H9 (cell line): ENCODE measurements around the gene DLG2. TPM values are rescaled to one million over a fixed set of nuclear protein-coding genes. Genes with fewer than 3 reads are reported as not detected.

Experiments
- DNase-seq: peaks from one replicate; pipeline ENCODE4 v3.0.0-alpha.2; 2017
- H2AFZ ChIP-seq: one replicate; pipeline ENCODE4 v1.6.1; 2013; ENCODE audit warnings: mild to moderate bottlenecking, low read length, control low read depth, moderate library complexity
- H2AK5ac ChIP-seq: 2 replicates; pipeline ENCODE4 v1.6.1; 2013; ENCODE audit warnings: low read length, control low read depth, mixed read lengths; ENCODE audit not compliant: insufficient read length
- H2BK120ac ChIP-seq: one replicate; pipeline ENCODE4 v1.6.1; 2013; ENCODE audit warnings: low read depth, mild to moderate bottlenecking, low read length, control low read depth, inconsistent platforms; ENCODE audit not compliant: poor library complexity, severe bottlenecking
- H2BK12ac ChIP-seq: 2 replicates; pipeline ENCODE4 v1.6.1; 2013; ENCODE audit warnings: low read length, control low read depth, mixed read lengths, low read depth; ENCODE audit not compliant: insufficient read length
- H2BK15ac ChIP-seq: 2 replicates; pipeline ENCODE4 v1.6.1; 2013; ENCODE audit warnings: low read depth, low read length, control low read depth
- H2BK20ac ChIP-seq: one replicate; pipeline ENCODE4 v1.6.1; 2013; ENCODE audit warnings: low read depth, mild to moderate bottlenecking, low read length, control low read depth, inconsistent platforms; ENCODE audit not compliant: poor library complexity, severe bottlenecking
- H2BK5ac ChIP-seq: 2 replicates; pipeline ENCODE4 v1.6.1; 2013; ENCODE audit warnings: low read length, control low read depth, mixed read lengths; ENCODE audit not compliant: insufficient read length
- H3K14ac ChIP-seq: 2 replicates; pipeline ENCODE4 v1.6.1; 2013; ENCODE audit warnings: low read length, control low read depth; ENCODE audit not compliant: insufficient read depth
- H3K18ac ChIP-seq: 2 replicates; pipeline ENCODE4 v1.6.1; 2013; ENCODE audit warnings: low read depth, mild to moderate bottlenecking, mixed read lengths, low read length, control low read depth; ENCODE audit not compliant: insufficient read length
- H3K23ac ChIP-seq: 2 replicates; pipeline ENCODE4 v1.6.1; 2013; ENCODE audit warnings: low read length, control low read depth, mixed read lengths, low read depth; ENCODE audit not compliant: insufficient read length
- H3K23me2 ChIP-seq: 2 replicates; pipeline ENCODE4 v1.6.1; 2013; ENCODE audit warnings: low read depth, mild to moderate bottlenecking, mixed read lengths, low read length, control low read depth; ENCODE audit not compliant: insufficient read length, poor library complexity, severe bottlenecking
- H3K27ac ChIP-seq: 2 replicates; pipeline ENCODE4 v1.5.1; 2013; ENCODE audit warnings: low read length, control low read depth, mixed read lengths, low read depth; ENCODE audit not compliant: insufficient read length
- H3K27me3 ChIP-seq: 2 replicates; pipeline ENCODE4 v1.6.1; 2013; ENCODE audit warnings: low read length, control low read depth, inconsistent platforms; ENCODE audit not compliant: insufficient read depth
- H3K4ac ChIP-seq: 2 replicates; pipeline ENCODE4 v1.6.1; 2013; ENCODE audit warnings: low read depth, mild to moderate bottlenecking, control low read depth, inconsistent platforms, low read length, moderate library complexity
- H3K4me1 ChIP-seq: 2 replicates; pipeline ENCODE4 v1.6.1; 2013; ENCODE audit warnings: low read length, control low read depth, inconsistent platforms; ENCODE audit not compliant: insufficient read depth
- H3K4me2 ChIP-seq: 2 replicates; pipeline ENCODE4 v1.6.1; 2013; ENCODE audit warnings: low read length, control low read depth, mixed read lengths; ENCODE audit not compliant: insufficient read length, insufficient read depth
- H3K56ac ChIP-seq: 2 replicates; pipeline ENCODE4 v1.6.1; 2013; ENCODE audit warnings: low read depth, mild to moderate bottlenecking, mixed read lengths, low read length, control low read depth; ENCODE audit not compliant: insufficient read length
- H3K79me1 ChIP-seq: 2 replicates; pipeline ENCODE4 v1.6.1; 2013; ENCODE audit warnings: low read depth, mild to moderate bottlenecking, moderate library complexity, low read length, control low read depth, inconsistent platforms; ENCODE audit not compliant: insufficient read depth, poor library complexity, severe bottlenecking
- H3K79me2 ChIP-seq: 2 replicates; pipeline ENCODE4 v1.6.1; 2013; ENCODE audit warnings: low read length, control low read depth, inconsistent platforms; ENCODE audit not compliant: insufficient read depth
- H3K9ac ChIP-seq: 2 replicates; pipeline ENCODE4 v1.6.1; 2013; ENCODE audit warnings: low read length, control low read depth, mixed read lengths; ENCODE audit not compliant: insufficient read length; ENCODE audit errors: extremely low read depth
- H3K9me3 ChIP-seq: one replicate; pipeline ENCODE4 v1.6.1; 2013; ENCODE audit warnings: low read depth, low read length, inconsistent platforms; ENCODE audit not compliant: control insufficient read depth
- H3T11ph ChIP-seq: one replicate; pipeline ENCODE4 v1.6.1; 2013; ENCODE audit warnings: mild to moderate bottlenecking, low read length, control low read depth, inconsistent platforms
- H4K20me1 ChIP-seq: one replicate; pipeline ENCODE4 v1.6.1; 2013; ENCODE audit not compliant: control insufficient read depth, insufficient read length, insufficient read depth
- H4K5ac ChIP-seq: 2 replicates; pipeline ENCODE4 v1.6.1; 2013; ENCODE audit warnings: low read depth, mild to moderate bottlenecking, mixed read lengths, low read length, control low read depth; ENCODE audit not compliant: insufficient read length
- H4K8ac ChIP-seq: replicated peaks from 2 replicates; pipeline ENCODE4 v1.6.1; 2013; ENCODE audit warnings: low read length, control low read depth, mixed read lengths, low read depth; ENCODE audit not compliant: insufficient read length
- H4K91ac ChIP-seq: 2 replicates; pipeline ENCODE4 v1.6.1; 2013; ENCODE audit warnings: low read depth, mild to moderate bottlenecking, moderate library complexity, mixed read lengths, low read length, control low read depth; ENCODE audit not compliant: insufficient read length
- H3K27ac Mint-ChIP-seq, 3 experiments: 2 replicates in 2 of 3; 3 replicates in 1 of 3; pipeline ENCODE4 v1.8.0; 2020 to 2021; ENCODE audit warnings: mixed read lengths in 3 of 3, mild to moderate bottlenecking in 1 of 3, moderate library complexity in 1 of 3
- H3K27me3 Mint-ChIP-seq: 2 replicates; pipeline ENCODE4 v1.8.0; 2021; ENCODE audit warnings: low read depth, mild to moderate bottlenecking, moderate library complexity, mixed read lengths
- H3K36me3 Mint-ChIP-seq, 3 experiments: 2 replicates in 2 of 3; 3 replicates in 1 of 3; pipeline ENCODE4 v1.8.0; 2020 to 2021; ENCODE audit warnings: low read depth in 3 of 3, mixed read lengths in 3 of 3; ENCODE audit not compliant: insufficient read depth in 1 of 3
- H3K4me1 Mint-ChIP-seq, 2 experiments: 2 replicates each; pipeline ENCODE4 v1.8.0; 2020; ENCODE audit warnings: mixed read lengths in 2 of 2
- H3K4me3 Mint-ChIP-seq, 2 experiments: 2 replicates in 1 of 2; 3 replicates in 1 of 2; pipeline ENCODE4 v1.8.0; 2020 to 2021; ENCODE audit warnings: mild to moderate bottlenecking in 2 of 2, mixed read lengths in 2 of 2, moderate library complexity in 1 of 2
- H3K9me3 Mint-ChIP-seq, 2 experiments: 2 replicates in 1 of 2; 3 replicates in 1 of 2; pipeline ENCODE4 v1.8.0; 2020; ENCODE audit warnings: mild to moderate bottlenecking in 2 of 2, mixed read lengths in 2 of 2, moderate library complexity in 1 of 2
- CTCF ChIP-seq: fragments of 200-600 bp; sonication (generic); conservative IDR thresholded peaks from 3 replicates; pipeline ENCODE4 v1.8.0; 2021; ENCODE audit warnings: antibody characterized with exemption, mild to moderate bottlenecking
- WGBS: extraction: QIAGEN DNeasy Blood & Tissue Kit; methylation state at CpG from one replicate; pipeline ENCODE4 v1.1.7; 2013; ENCODE audit warnings: missing lambda C conversion rate, low lambda C conversion rate, mixed read lengths; ENCODE audit not compliant: insufficient read length; ENCODE audit errors: extremely low coverage; 5-methylcytosine and 5-hydroxymethylcytosine counted together
- total RNA-seq: library from RNA; stranded (reverse); gene quantifications from 2 replicates; pipeline ENCODE4 v1.2.1, GENCODE V29; 2021

DLG2 gene
- total RNA-seq, 1 experiment from 2014 or later: 8.0 TPM

GRCh38 chr11:84345597-84345996 lies 1281.5 kb downstream of the DLG2 start:
- Histone ChIP-seq H2BK120ac (no peak overlapping the region), H2BK12ac (no peak overlapping the region), H3K79me2 (no peaks in the 10 kb centered on the region), H2BK5ac (no peak overlapping the region), H3K9ac (no peak overlapping the region), H4K91ac (no peak overlapping the region), H3K23me2 (no peaks in the 10 kb centered on the region), H3K79me1 (no peaks in the 10 kb centered on the region), H3K4me1 (no peaks in the 10 kb centered on the region), H2AK5ac (no peak overlapping the region), H3K23ac (no peak overlapping the region), H3K56ac (no peak overlapping the region), H2BK20ac (no peak overlapping the region), H4K5ac (no peak overlapping the region), H4K8ac (no peak overlapping the region), H3K9me3 (no peaks in the 10 kb centered on the region), H4K20me1 (no peaks in the 10 kb centered on the region), H2AFZ (no peak overlapping the region), H3K14ac (no peak overlapping the region), H3K27me3 (no peaks in the 10 kb centered on the region), H3K4me2 (no peak overlapping the region), H3K18ac (no peak overlapping the region), H3K27ac (no peak overlapping the region), H2BK15ac (no peak overlapping the region), H3T11ph (no peak overlapping the region), H3K4ac (no peak overlapping the region)
- H3K27ac Mint-ChIP-seq: no peak overlapping the region
- H3K9me3 Mint-ChIP-seq: no peaks in the 10 kb centered on the region
- TF ChIP-seq CTCF: no peak
- no CpG with 5 or more reads among the region's 1 CpG for WGBS
- H3K36me3 Mint-ChIP-seq: no peaks in the 10 kb centered on the region
- no peak overlapping the region for H3K4me3 Mint-ChIP-seq
- H3K27me3 Mint-ChIP-seq: no peaks in the 10 kb centered on the region
- H3K4me1 Mint-ChIP-seq: no peaks in the 10 kb centered on the region
- no peak for DNase-seq
